ENCODE data around the gene RCOR1.
"Not testable (repeated sequence)": the region's sequence is repeated elsewhere in the genome, so short reads cannot be mapped to it uniquely, and the experiment has no call there.

The RCOR1 gene

DNA sequence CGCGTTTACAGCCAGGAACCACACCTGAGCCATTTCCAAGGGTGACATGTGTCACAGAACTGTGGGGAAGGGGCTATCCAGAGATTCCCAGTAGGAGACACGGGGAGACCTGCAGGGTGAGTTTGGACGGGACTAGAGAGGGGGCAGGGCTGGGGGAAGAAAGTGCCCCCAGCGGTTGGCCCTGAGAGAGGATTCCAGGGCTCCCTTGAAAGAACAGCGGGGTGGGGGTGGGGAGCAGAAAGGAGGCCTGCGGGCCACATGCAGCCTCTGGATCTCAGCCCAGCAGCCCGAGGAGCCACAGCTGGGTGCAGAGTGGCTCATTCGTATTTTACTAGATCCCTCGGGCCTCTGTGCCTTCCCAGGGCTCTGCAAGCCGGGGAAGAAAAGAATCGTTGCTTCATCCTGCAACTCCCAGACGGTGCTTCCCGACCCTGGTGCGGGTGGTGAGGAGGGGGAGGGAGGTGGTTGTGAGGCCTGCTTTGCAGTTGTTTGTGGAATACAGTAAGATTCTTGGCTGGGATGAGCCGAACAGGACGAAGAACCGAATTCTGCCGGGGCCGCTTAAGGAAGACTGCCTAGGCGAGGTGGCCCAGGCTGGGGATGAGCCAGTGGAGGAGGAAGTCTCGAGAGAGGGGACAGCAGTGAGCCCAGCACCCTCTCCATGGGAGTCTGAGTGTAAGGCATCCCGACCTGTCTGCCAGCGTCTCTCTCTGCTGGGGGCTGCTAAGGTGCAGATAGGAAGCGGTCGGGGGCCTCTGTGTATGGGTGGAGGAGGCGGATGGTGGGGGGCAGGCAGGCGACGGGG, 46.8 kb upstream of the RCOR1 start:
- TF ChIP-seq, protein P1, sequence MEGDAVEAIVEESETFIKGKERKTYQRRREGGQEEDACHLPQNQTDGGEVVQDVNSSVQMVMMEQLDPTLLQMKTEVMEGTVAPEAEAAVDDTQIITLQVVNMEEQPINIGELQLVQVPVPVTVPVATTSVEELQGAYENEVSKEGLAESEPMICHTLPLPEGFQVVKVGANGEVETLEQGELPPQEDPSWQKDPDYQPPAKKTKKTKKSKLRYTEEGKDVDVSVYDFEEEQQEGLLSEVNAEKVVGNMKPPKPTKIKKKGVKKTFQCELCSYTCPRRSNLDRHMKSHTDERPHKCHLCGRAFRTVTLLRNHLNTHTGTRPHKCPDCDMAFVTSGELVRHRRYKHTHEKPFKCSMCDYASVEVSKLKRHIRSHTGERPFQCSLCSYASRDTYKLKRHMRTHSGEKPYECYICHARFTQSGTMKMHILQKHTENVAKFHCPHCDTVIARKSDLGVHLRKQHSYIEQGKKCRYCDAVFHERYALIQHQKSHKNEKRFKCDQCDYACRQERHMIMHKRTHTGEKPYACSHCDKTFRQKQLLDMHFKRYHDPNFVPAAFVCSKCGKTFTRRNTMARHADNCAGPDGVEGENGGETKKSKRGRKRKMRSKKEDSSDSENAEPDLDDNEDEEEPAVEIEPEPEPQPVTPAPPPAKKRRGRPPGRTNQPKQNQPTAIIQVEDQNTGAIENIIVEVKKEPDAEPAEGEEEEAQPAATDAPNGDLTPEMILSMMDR (IDR thresholded peaks at IDR 0.05; ENCODE audit: low read length), result no peak
- TF ChIP-seq EZH2 (IDR thresholded peaks at IDR 0.05; ENCODE audit: borderline replicate concordance, low read length), result no peak
- Histone ChIP-seq H3K4me3 (ENCODE audit: low read depth, low read length, poor library complexity, severe bottlenecking) (no peak overlapping the region), H3K4me2 (ENCODE audit: low read length) (no peak overlapping the region)

DNA sequence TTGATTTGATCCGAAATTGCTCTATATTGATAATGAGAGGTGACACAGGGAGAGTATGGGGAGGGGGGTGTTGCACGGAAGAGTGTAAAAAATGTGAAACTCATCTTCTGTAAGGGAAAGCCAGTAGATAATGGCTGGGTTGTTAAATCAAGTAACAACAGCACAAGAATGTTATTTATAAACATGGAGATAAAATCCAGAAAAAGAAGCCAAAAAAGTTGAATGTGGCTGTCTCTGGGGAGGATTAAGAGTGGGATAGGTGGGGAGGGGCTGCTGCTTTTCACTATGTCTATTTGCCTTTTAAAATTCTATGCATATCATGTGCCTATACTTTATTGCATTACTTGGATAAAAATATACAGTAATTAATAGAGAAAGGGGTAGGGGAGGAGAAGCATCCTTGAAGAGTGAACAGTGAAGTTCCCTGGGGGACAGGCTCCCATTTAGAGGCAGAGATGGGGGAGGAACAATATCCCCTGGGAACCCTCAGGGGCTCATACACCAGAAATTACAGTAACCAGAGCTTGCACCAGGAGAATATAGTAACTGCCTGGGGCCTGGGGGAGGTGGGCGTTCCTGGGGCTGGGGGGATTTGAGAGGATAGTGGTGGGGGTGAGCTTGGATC, 43.7 kb upstream of the RCOR1 start:
- H3K4me1 ChIP-seq (ENCODE audit: insufficient read depth, low read length, severe bottlenecking), result peaks cover 16% of the 10 kb centered on the region
- no peaks in the 10 kb centered on the region for H3K79me2 ChIP-seq (ENCODE audit: insufficient read depth, low read length)
- H3K9me3 ChIP-seq (ENCODE audit: low read length), result no peaks in the 10 kb centered on the region
- no peak for TF ChIP-seq EZH2 (IDR thresholded peaks at IDR 0.05; ENCODE audit: borderline replicate concordance, low read length)
- TF ChIP-seq, protein P1 (IDR thresholded peaks at IDR 0.05; ENCODE audit: low read length), result no peak
- H2AFZ ChIP-seq (ENCODE audit: low read length), result no peak overlapping the region
- no peak overlapping the region for H3K9ac ChIP-seq (ENCODE audit: low read length)
- H3K4me2 ChIP-seq (ENCODE audit: low read length), result no peak overlapping the region
- no peaks in the 10 kb centered on the region for H3K27me3 ChIP-seq (ENCODE audit: insufficient read depth, low read length)
- H3K36me3 ChIP-seq (ENCODE audit: insufficient read depth, low read length), result no peaks in the 10 kb centered on the region
- no peaks in the 10 kb centered on the region for H4K20me1 ChIP-seq (ENCODE audit: insufficient read depth, low read length)
- H3F3A ChIP-seq (ENCODE audit: insufficient read depth, low read length), result no peaks in the 10 kb centered on the region
- H3K27ac ChIP-seq (ENCODE audit: low read depth, low read length, poor library complexity, severe bottlenecking), result no peak overlapping the region
- no peak overlapping the region for H3K4me3 ChIP-seq (ENCODE audit: low read depth, low read length, poor library complexity, severe bottlenecking)
- no peaks in the 10 kb centered on the region for H3K9me2 ChIP-seq (ENCODE audit: low read depth, low read length)

More for the DNA sequence above, 46.8 kb upstream of the RCOR1 start:
- Histone ChIP-seq H3K27me3 (ENCODE audit: insufficient read depth, low read length) (no peaks in the 10 kb centered on the region), H3F3A (ENCODE audit: insufficient read depth, low read length) (no peaks in the 10 kb centered on the region), H3K36me3 (ENCODE audit: insufficient read depth, low read length) (no peaks in the 10 kb centered on the region), H2AFZ (ENCODE audit: low read length) (no peak overlapping the region), H3K4me1 (ENCODE audit: insufficient read depth, low read length, severe bottlenecking) (peaks cover 12% of the 10 kb centered on the region), H3K79me2 (ENCODE audit: insufficient read depth, low read length) (no peaks in the 10 kb centered on the region), H3K27ac (ENCODE audit: low read depth, low read length, poor library complexity, severe bottlenecking) (no peak overlapping the region), H3K9me3 (ENCODE audit: low read length) (no peaks in the 10 kb centered on the region), H4K20me1 (ENCODE audit: insufficient read depth, low read length) (no peaks in the 10 kb centered on the region), H3K9me2 (ENCODE audit: low read depth, low read length) (no peaks in the 10 kb centered on the region), H3K9ac (ENCODE audit: low read length) (no peak overlapping the region)

DNA sequence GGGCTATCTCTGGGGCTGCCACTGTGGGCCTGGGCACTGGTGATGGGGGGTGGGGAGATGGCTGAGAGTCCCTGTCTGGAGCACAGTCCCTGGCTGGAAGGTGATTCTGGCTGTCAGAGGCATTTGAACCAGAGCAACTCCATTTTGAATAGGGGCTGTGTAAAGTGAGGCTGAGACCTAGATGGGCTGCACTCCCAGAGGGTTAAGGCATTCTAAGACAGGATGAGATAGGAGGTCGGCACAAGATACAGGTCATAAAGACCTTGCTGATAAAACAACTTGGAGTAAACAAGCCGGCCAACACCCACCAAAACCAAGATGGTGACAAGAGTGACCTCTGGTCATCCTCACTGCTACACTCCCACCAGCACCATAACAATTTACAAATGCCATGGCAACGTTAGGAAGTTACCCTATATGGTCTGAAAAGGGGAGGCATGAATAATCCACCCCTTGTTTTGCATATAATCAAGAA, 41.5 kb upstream of the RCOR1 start:
- not testable (repeated sequence) for H3K9ac ChIP-seq (ENCODE audit: low read length); H3K36me3 ChIP-seq (ENCODE audit: insufficient read depth, low read length); H3F3A ChIP-seq (ENCODE audit: insufficient read depth, low read length); H3K9me2 ChIP-seq (ENCODE audit: low read depth, low read length); H3K4me2 ChIP-seq (ENCODE audit: low read length); H3K27ac ChIP-seq (ENCODE audit: low read depth, low read length, poor library complexity, severe bottlenecking); H4K20me1 ChIP-seq (ENCODE audit: insufficient read depth, low read length); H3K27me3 ChIP-seq (ENCODE audit: insufficient read depth, low read length); H3K9me3 ChIP-seq (ENCODE audit: low read length); H3K4me3 ChIP-seq (ENCODE audit: low read depth, low read length, poor library complexity, severe bottlenecking); H3K79me2 ChIP-seq (ENCODE audit: insufficient read depth, low read length); H2AFZ ChIP-seq (ENCODE audit: low read length)
- H3K4me1 ChIP-seq (ENCODE audit: insufficient read depth, low read length, severe bottlenecking), result peaks cover 11% of the 10 kb centered on the region

Data from OCI-LY1 (cell line).